DMS153 treated with DMSO at 0.1 percent for 48 hours (cell line): ENCODE measurements around the gene GLRX3.

Experiments
- DNase-seq: peaks from one replicate; lab custom pipeline; 2025; ENCODE audit not compliant: unreplicated experiment; lab: John Stamatoyannopoulos, UW

The GLRX3 gene

DNA sequence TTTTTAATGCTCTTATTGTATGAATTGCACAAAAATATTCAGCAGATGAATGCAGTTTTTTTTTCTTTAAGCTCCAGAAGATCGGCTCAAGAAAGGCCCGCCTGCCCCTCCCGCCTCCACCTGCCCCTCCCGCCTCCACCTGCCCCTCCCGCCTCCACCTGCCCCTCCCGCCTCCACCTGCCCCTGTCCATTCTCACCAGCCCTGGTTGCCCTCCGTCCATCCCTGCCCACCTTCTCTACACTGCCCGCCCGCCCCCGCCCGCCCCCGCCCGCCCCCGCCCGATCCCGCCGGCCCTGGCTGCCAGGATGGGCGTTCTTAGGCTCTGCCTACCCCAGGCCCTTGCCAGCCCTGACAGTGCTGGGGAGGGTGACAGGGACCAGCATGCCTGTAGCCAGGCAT is 67.4 kb downstream of the GLRX3 start:
- no peak for DNase-seq

- DNase-seq, result no peak
Measured at GRCh38 chr10:130206216-130206737, 70.1 kb downstream of the GLRX3 start.

- DNase-seq, result no peak
Measured at GRCh38 chr10:130207205-130207604, 71.0 kb downstream of the GLRX3 start.

DNA sequence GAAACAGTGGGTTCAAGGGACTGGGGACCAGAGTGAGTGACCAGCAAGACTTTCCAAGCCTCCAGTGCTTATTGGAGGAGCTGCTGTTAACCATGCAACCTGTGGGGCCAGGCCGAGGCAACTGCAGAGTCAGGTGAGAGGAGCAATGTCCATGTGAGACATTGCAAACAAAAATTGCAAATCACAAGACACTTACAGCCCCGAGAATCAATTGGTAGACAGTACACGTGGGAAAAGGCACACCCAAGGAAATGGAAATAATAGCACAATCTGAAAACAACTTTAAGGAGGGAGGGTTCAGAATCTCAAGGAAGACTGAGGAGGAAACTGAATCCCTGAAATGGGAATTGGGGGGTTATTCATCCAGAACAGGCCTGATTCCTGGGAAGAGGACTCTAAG is 72.6 kb downstream of the GLRX3 start:
- no peak for DNase-seq

DNA sequence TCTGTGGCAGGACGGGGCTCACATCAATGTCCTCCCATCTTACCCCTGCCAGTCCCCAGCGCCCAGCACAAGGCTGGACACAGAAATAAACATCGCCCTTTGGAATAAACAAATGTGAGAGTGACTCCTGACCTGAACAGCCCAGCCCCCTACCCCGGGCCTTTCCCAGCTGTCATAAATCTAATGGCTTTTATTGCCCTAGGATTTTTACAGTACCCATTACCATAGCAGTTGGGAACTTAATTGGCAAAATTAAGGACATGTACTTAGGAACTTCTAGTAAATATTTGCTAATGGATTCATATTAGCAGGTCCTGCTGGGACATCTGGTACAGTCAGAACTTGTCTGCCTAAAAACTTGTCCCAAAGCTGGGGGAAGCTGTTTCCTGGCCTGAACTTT is 76.6 kb downstream of the GLRX3 start:
- no peak for DNase-seq

- DNase-seq, result no peak
Measured at GRCh38 chr10:130213286-130214080, 77.3 kb downstream of the GLRX3 start.

DNA sequence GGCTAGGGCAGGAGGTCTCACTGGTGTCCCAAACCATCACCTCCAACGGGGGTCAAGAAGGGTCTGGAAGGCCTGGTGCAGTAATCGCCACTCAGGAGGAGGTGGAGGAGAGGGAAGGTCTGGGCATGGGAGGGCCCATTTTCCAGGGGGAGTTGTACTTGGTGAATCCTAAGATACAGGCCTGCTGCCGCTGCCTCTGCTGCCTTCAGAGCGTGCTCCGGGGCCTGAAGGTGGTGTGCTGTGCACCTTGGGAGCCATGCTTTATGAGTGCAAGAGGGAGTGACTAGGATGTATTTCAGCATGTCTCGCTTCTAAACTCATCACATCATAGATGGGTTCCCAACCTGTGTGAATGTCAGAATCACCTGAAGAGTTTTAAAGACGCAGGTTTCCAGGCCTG is 78.2 kb downstream of the GLRX3 start:
- no peak for DNase-seq

GRCh38 chr10:130215151-130215930 is 79.2 kb downstream of the GLRX3 start:
- DNase-seq, result no peak

DNA sequence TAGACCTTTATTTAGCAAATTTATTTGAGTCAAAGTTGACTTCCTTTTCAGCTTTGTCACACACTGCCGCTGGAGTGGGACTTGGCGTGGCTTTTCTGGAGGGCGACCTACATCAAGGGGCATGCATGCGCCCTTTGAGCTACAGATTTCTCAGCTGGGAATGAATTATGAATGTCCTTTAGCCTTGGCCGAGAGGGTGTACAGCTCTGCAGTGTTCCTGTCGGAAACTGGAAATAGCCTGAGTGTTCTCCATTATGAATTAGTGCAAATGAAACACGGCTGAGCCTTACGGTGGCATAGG is 79.7 kb downstream of the GLRX3 start:
- DNase-seq, result no peak

DNA sequence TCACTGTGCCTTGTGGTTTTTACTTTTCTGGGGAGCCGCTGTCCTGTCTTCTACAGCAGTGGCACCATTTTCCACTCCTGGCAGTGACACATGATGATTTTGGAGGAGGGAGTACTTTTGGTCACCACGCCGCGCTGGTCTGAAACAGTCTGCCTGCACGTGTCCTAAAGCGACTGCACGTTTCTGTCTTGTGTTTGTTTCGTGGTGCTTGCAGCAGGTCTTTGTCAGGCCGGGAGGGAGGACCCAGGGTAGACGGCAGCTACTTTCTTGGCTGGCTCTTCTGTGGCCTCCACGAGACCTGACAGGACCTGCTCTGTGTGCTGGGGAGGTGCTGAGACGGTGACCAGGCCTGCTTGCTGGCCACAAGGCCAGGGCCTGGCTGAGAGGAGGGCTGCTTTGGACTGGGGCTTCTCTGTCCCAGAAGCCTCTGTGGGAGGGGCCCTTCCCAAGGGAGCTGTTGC is 82.0 kb downstream of the GLRX3 start:
- no peak for DNase-seq

GRCh38 chr10:130218936-130219335 is 82.7 kb downstream of the GLRX3 start:
- no peak for DNase-seq

DNA sequence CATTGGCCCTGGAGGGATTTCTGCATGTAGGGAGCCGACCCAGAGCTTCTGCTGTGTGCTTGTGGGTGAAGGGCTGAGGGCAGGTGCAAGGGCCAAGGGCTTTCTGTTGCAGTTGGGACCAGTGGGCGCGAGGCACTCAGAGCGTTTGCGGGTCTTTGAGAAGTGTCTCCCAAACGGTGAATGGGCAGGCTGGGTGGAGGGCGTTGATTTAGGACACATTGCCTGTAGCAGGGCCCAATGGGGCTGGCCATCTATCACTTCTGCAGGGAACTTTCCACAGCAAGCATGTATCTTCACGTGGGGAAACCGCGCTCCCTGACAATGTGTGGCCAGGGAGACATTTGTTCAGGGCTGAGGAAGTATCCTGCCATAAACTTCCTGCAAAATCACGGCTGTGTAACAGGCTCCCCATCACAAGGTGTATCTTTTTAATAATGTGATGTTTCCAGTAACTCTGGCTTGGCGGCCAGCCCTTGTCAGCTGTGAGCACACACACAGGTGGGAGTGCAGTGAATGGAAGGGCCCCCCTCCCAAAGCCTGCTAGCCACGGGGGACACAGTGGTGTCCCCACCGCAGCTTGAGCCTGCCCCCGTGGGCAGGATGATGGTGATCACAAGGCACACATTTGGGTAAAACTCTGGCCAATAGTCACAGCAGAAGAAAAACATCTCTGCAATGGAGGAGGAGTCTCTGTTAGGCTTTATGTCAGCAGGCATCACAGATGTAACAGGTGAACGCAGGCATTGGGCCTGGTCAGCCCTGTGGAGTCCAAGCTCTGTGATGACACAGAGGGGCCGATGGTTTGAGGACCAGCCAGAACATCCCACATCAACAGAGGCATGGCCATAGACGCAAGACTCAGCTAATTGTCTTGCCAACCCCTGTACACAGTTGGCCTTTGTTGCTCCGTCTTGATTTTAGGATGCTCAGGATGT is 84.3 kb downstream of the GLRX3 start:
- no peak for DNase-seq

DNA sequence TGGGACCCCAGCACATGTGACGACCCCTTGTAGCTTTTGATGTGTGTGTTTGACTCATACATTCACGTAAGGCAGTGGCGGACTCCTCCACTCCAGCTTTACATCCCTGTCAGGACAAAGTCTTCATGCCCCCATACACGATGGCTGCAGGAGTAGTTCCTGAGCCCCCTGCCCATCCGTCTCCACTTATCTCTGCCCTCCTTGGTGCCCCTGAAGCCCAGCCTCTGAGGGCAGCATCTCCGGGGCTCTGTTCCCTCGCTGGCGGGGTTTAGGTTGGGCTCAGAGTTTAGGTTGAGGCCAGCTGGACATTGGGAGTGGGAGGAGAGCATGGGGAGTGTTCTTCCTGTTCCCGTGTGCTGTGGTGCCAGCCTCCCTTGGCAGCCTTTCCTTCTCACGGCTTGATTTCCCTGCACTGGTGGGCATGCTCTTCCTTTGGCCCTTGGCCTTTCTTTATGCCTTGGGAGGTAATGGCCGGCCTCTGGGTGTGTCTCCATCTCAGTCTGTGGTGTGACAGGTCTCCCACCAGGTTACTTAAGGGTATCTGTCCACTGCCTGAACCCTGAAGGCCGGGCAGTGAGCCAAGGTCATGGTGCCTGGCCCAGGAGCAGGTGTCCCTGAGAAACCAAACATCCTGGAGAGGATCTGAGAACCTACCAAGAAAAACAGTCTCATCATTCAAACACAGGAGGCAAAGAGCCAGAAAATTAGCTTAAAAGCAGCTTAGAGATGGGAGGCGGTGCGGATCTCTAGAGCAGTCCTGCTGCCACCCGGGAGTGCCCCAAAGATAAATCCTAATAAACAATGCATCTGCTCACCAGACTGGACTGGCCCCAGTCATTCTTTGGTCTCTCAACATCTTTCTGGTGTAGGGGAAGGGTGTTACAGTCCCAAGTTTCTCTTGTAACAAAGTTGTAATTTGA is 85.5 kb downstream of the GLRX3 start:
- DNase-seq, result no peak

DNA sequence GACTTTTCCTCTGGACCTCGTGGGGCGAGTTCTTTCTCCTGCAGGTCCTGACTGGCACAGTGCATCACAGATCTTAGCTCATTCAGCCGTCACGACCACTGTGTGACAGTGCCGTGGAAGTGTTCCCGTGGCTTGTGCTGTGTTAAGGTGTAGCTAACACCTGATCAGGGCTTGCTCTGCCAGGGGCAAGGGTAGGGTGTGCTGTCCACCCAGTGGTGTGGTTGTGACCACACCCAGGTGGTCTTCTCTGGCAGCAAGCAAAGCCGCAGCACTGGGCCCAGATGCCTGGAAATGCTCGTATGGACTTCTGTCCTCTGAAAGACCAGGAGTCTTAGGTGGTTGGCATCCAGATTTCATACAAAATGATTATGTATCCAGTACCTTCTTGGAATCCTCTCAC is 86.2 kb downstream of the GLRX3 start:
- DNase-seq, result no peak

DNA sequence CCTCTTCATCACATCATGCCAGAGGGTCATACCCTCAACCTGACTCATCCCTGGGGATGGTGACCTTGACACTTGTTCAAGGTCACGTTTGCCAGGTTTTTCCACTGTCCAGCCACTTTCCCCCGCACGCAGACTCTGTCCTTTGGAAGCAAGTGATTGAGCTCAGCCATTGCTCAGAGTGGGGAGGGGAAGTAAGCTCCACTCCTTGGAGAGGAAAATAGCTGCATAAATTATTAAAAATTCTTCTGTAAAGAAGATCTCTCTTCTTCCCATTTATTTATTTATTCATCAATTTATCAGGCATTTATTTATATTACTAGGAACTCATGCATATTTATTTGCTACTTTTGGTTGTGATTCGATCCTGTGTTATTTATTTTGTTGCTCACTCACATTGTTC is 88.0 kb downstream of the GLRX3 start:
- DNase-seq, result no peak

DNA sequence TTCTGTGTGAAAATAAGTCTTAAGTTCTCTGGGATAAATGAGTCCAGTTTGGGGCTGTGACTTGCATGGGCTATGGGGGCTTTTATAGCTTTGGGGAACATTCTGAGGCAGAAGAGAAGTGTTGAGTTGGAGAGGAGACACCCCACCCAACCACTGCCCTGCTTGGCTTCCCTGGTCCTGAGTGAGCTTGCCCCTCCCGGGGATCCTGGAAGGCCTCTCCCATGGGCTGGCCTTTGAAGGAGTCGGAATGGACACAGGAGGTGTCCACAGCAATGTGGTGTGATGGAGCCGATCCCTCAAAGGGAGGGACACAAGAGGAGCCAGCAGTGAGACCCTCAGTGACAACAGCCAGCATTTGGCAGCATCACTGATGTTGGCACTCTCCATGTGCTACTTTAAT is 89.8 kb downstream of the GLRX3 start:
- DNase-seq, result no peak

DNA sequence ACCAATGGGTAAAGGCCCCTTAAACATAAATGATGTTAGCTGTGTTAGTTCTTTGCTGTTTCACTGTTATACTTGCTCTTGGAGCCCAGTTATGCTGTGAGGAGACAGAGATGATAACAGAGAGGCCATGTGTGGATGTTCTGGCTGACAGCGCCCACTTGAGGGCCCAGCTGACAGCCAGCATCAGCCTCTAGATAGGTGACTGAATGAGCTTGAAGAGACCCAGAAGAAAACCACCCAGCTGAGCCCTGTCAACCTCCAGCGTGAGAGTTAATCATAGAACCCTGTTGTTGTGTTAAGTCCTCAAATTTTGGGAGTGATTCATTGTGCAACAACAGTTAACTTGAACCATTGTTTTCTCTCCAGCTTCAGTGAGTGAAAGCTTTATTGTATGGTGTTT is 91.7 kb downstream of the GLRX3 start:
- no peak for DNase-seq
